ENCODE measurements around the gene SLC22A4.

SLC22A4 gene

GRCh38 chr5:132272311-132273210 is 21.6 kb upstream of the SLC22A4 start:
- no peak overlapping the region for H3K4me3 ChIP-seq

GRCh38 chr5:132273631-132274030 is 20.6 kb upstream of the SLC22A4 start:
- peak overlapping the region in 2 of 21 experiments; percentile 21 to 28 for H3K27ac ChIP-seq
- H3K4me3 ChIP-seq: no peak overlapping the region

More at GRCh38 chr5:132272311-132273210, 21.6 kb upstream of the SLC22A4 start:
- H3K27ac ChIP-seq: no peak overlapping the region

DNA sequence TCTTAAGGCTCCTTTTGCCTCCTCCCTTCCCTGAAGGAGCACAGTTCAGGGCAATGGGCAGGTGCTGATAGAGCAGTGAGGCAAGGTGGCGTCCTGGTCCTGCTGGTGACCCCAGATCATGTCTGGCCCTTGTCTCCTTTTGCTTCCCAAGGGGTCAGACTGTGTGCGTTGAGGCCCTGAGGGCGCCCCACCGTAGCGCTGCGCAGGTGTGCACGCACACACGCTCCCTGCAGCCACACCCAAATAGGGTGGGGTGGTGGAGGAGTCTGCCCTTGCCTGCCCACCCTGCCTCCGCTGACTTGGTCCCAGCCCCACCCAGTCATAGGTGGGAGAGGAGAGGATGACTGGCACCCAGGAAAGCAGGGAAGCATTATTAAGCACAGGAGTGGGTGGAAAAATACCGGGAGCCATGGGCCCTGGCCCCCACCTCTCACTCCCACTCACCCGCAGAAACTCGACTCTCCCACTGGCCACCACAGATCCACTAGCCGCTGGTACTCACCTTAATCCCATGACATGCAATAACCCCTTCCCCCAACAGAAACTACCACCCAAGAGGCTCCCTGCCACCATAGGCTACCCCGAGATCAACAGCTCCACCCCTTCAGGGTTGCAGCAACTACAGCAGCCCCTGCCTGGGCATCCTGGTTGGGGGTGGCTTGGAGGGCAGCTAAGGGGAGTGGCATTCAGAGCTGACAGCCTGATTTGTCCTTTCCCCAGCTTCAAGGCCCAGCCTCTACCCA is 20.0 kb upstream of the SLC22A4 start:
- Histone ChIP-seq H3K4me3 (no peak overlapping the region), H3K27ac (peak overlapping the region in 2 of 21 experiments; percentile 21 to 54)

DNA sequence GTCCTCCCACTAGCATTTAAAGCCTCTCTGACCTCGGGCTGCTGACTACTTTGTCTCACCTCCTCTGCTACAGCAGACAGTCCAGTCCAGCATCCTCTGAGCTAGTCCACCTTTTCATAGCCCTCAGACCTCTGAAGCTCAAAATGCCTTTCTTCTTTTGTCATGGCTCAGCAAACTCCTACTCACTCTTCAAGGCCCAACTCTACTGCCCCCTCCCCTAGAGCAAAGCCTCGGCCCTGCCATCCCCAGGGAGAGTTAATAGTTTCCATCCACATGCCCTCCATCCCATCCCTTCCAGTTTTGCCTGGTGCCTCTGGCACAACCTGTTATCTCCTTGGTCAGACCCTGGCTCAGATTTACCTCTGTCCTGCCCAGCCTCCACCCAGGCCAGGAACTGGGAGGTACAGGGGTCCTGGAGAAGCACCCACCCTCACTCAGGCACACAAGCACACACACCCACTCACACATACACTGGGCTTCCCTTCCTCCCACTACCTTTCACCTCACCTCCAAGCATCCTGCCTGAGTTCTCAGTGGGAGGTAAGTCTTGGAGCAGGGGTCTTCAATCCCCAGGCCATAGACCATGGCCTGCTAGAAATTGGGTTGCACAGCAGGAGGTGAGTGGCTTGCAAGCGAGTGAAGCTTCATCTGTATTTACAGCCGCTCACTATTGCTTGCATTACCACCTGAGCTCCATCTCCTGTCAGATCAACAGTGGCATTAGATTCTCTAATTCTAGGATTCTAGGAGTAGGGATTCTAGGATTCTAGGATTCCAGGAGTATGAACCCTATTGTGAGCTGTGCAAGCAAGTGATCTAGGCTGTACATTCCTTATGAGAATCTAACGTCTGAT is 18.6 kb upstream of the SLC22A4 start:
- Histone ChIP-seq H3K4me3 (no peak overlapping the region), H3K27ac (no peak overlapping the region)

DNA sequence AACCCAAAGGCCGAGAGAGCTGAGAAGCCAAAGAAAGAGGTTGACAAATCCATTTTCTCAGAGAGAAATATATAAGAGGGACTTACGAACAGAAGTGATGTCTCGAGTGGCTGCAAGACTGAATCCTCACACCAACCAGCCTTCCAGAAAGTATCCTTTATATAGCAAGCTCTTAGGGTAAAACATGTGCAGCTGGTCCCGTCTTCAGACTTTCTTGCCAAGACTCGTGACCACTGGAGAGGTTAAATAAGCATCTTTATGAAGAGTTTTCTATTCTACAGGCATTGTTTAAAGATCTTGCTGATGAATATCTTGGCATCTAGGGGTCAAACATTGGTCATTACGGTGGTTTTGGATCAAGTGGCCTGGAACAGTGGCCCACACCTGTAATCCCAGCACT is 16.9 kb upstream of the SLC22A4 start:
- no peak overlapping the region for H3K4me3 ChIP-seq
- H3K27ac ChIP-seq: no peak overlapping the region

DNA sequence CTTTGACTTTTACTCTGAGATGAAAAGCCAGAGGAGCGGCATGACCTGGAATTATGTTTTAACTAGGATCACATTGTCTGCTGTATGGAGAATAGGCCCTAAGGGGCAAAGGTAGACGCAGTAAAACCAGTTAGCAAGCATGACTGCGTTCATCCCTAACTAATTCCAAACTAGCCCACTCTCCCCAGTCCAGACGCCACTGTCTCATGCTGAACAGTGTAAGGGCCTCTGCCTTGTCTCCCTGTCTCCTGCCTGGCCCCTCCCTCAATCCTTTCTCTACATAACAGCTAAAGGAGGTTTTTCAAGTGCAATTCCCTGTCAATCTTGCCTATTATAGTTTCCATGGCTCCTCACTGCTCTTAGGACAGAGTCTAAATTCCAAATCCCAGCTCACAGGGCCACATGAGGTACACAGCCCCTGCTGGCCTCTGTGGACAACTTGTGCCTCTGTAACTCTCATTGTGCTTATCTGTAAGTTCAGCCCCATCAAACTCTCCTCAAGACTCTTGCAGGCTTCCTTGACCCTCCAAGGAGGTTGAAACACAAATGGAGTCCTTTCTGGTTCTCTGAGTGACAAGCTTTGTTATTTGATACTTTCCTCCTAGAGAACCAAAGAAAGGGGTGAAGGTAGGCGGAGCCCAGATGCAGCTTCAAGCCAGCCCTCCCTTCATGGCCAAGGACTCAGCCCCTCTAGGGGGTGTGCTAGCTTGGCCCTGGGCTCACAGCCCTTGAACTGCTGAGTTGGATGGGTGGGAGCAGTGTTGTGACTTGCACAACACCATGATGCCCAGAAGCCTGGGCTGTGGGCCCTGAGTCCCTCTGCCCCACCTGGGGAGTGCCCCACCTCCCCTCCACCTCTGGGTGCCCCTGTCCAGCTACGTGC is 16.0 kb upstream of the SLC22A4 start:
- no peak overlapping the region for H3K4me3 ChIP-seq

GRCh38 chr5:132279801-132280200 is 14.4 kb upstream of the SLC22A4 start:
- H3K27ac ChIP-seq: no peak overlapping the region
- H3K4me3 ChIP-seq: no peak overlapping the region

More for the DNA sequence above, 16.0 kb upstream of the SLC22A4 start:
- H3K27ac ChIP-seq: no peak overlapping the region

DNA sequence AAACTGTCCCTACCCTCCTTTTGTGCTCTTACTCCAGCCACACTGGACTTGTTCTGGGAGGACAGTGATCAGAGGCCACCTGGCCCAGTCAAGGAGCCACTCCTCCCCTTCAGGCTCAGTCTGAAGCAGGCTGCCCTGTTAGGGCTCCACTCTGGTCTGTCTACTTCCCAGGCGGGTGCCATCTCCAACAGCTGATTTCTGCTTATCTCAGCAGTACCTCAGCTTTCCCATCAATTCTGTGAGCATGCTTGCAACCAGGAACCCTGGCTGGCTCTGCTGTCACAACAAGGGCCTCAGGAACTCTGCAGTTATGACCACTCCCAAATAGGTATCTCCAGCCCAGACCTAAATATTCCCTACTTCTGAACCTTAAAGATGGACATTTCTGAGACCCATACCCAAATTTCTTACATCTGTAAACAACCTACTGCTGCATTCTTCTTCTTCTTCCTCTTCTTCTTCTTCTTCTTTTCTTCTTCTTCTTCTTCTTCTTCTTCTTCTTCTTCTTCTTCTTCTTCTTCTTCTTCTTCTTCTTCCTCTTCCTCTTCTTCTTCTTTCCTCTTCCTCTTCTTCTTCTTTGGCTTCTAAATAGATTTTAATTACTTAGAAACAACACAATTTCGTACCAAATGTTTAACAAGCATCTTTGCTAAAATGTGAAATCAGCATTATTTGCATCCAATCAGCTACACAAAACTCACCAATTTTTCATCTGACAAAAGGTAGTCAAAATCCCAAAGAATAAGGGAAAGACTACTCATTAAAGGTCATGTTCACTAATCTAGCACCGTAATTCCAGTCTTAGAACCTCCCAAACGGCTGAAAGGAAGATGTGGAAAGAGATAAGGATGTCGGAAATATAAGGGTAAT is 13.6 kb upstream of the SLC22A4 start:
- no peak overlapping the region for H3K27ac ChIP-seq
- no peak overlapping the region for H3K4me3 ChIP-seq

- Histone ChIP-seq H3K4me3 (no peak overlapping the region), H3K27ac (no peak overlapping the region)
These were observed 12.2 kb upstream of the SLC22A4 start for GRCh38 chr5:132281856-132282614.

- Histone ChIP-seq H3K27ac (no peak overlapping the region), H3K4me3 (no peak overlapping the region)
These were observed 10.7 kb upstream of the SLC22A4 start for GRCh38 chr5:132283423-132284043.

GRCh38 chr5:132289097-132289496 is 5.1 kb upstream of the SLC22A4 start:
- Histone ChIP-seq H3K27ac (no peak overlapping the region), H3K4me3 (no peak overlapping the region)

GRCh38 chr5:132291026-132291425 is 3.2 kb upstream of the SLC22A4 start:
- Histone ChIP-seq H3K27ac (no peak overlapping the region), H3K4me3 (no peak overlapping the region)

GRCh38 chr5:132293066-132293991 is 865 bp upstream of the SLC22A4 start:
- H3K4me3 ChIP-seq: peak overlapping the region; percentile 29 to 64 (median 52)
- peak overlapping the region; percentile 77 to 97 (median 91) for H3K27ac ChIP-seq

DNA sequence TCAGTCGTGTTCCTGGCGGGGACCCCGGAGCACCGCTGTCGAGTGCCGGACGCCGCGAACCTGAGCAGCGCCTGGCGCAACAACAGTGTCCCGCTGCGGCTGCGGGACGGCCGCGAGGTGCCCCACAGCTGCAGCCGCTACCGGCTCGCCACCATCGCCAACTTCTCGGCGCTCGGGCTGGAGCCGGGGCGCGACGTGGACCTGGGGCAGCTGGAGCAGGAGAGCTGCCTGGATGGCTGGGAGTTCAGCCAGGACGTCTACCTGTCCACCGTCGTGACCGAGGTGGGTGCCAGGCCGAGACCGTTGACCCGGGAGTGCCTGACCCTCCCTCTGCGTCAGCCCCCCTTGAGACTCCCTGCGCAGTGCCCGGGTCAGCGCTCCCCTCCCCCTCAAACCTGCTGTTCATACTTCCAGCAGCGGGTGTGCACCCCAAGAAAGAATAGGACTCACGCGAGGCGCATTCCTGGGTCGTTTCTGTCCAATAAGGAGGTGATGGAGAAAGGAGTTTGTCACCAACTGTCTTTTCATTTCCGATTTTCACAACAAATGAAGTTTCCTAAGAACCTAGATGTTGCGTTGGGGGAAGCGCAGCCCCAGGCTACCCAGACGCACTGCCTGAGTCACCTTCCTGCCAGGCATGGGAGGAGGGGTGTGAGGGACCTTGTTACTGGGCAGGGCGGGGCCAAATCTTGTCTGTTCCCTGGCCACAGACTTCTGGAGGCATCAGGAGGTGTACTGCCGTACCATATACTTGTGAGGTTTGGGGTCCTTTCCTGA is 722 bp downstream of the SLC22A4 start:
- Histone ChIP-seq H3K4me3 (peak overlapping the region; percentile 29 to 64 (median 52)), H3K27ac (peak overlapping the region in 20 of 21 experiments; percentile 26 to 97 (median 92))
